Keratinocyte (primary cell): ENCODE measurements around the gene GSN. TPM values are rescaled to one million over a fixed set of nuclear protein-coding genes. Genes with fewer than 3 reads are reported as not detected.

Experiments used
- DNase-seq: peaks from one replicate; pipeline ENCODE4 v3.0.0-alpha.2; 2011; ENCODE audit warnings: low read depth, missing footprints, low spot score
- FAIRE-seq: peaks from 2 replicates; lab custom pipeline; 2011; peaks lifted over from hg19 to GRCh38; lab: Jason Lieb, UNC
- H2AFZ ChIP-seq: 2 replicates; pipeline ENCODE4 v1.6.0; 2012; ENCODE audit warnings: low read length, control low read depth, inconsistent platforms; ENCODE audit not compliant: control insufficient read depth
- H3K27ac ChIP-seq: 2 replicates; pipeline ENCODE4 v1.5.1; 2011; ENCODE audit warnings: low read length; ENCODE audit not compliant: control insufficient read depth, insufficient read depth
- H3K27me3 ChIP-seq: 3 replicates; pipeline ENCODE4 v1.6.0; 2011; ENCODE audit warnings: low read length; ENCODE audit not compliant: control insufficient read depth, insufficient read depth; ENCODE audit errors: extremely low read depth
- H3K36me3 ChIP-seq, 2 experiments: 2 replicates in 1 of 2; 3 replicates in 1 of 2; pipeline ENCODE4 v1.5.1; 2011; ENCODE audit warnings: low read length in 2 of 2, mild to moderate bottlenecking in 1 of 2; ENCODE audit not compliant: control insufficient read depth in 2 of 2, insufficient read depth in 2 of 2; ENCODE audit errors: extremely low read depth in 1 of 2
- H3K4me1 ChIP-seq: 3 replicates; pipeline ENCODE4 v1.5.1; 2011; ENCODE audit warnings: low read length; ENCODE audit not compliant: control insufficient read depth, insufficient read depth; ENCODE audit errors: extremely low read depth
- H3K4me2 ChIP-seq: 3 replicates; pipeline ENCODE4 v1.6.0; 2011; ENCODE audit warnings: low read depth, low read length; ENCODE audit not compliant: control insufficient read depth, insufficient read depth; ENCODE audit errors: extremely low read depth
- H3K4me3 ChIP-seq, 3 experiments: fragments of 200-600 bp in 1 of 3; sonication (generic) in 1 of 3; 2 replicates in 2 of 3; 3 replicates in 1 of 3; pipeline ENCODE4 v1.5.1; 2011 to 2016; ENCODE audit warnings: low read length in 3 of 3, mild to moderate bottlenecking in 3 of 3, control low read depth in 2 of 3, inconsistent platforms in 1 of 3, low read depth in 1 of 3, mixed read lengths in 1 of 3, mixed run types in 1 of 3, moderate library complexity in 1 of 3; ENCODE audit not compliant: control insufficient read depth in 2 of 3, insufficient read depth in 2 of 3; ENCODE audit errors: extremely low read depth in 1 of 3
- H3K79me2 ChIP-seq: 2 replicates; pipeline ENCODE4 v1.6.0; 2012; ENCODE audit warnings: low read length; ENCODE audit not compliant: control insufficient read depth, insufficient read depth
- H3K9ac ChIP-seq: 3 replicates; pipeline ENCODE4 v1.6.0; 2011; ENCODE audit warnings: low read length; ENCODE audit not compliant: control insufficient read depth, insufficient read depth; ENCODE audit errors: extremely low read depth
- H3K9me1 ChIP-seq: 3 replicates; pipeline ENCODE4 v1.6.0; 2011; ENCODE audit warnings: low read length; ENCODE audit not compliant: control insufficient read depth, insufficient read depth; ENCODE audit errors: extremely low read depth
- H3K9me3 ChIP-seq: 2 replicates; pipeline ENCODE4 v1.5.1; 2012; ENCODE audit warnings: low read depth, low read length; ENCODE audit not compliant: control insufficient read depth
- H4K20me1 ChIP-seq: 3 replicates; pipeline ENCODE4 v1.6.0; 2011; ENCODE audit warnings: low read length; ENCODE audit not compliant: control insufficient read depth, insufficient read depth; ENCODE audit errors: extremely low read depth
- CTCF ChIP-seq, 3 experiments: IDR thresholded peaks in 1 of 3; conservative IDR thresholded peaks in 1 of 3; optimal IDR thresholded peaks in 1 of 3; 2 replicates in 2 of 3; 3 replicates in 1 of 3; pipeline versions ENCODE3 to v1.5.1; 2011; ENCODE audit warnings: low read length in 3 of 3, mild to moderate bottlenecking in 3 of 3, moderate library complexity in 2 of 3, control low read depth in 1 of 3, inconsistent platforms in 1 of 3; ENCODE audit not compliant: insufficient read depth in 2 of 3; ENCODE audit errors: extremely low read depth in 1 of 3
- EZH2 ChIP-seq: IDR thresholded peaks from one replicate; pipeline ENCODE4 v1.6.1; 2012; ENCODE audit warnings: inconsistent platforms, mild to moderate bottlenecking, low read length, moderate library complexity
- dilution Hi-C: fragments of 300-500 bp; cut with MboI; formaldehyde crosslinking; loops from one replicate; pipeline ENCODE4 v1.7.0; 2020; ENCODE audit warnings: low sequenced_read_pairs; ENCODE audit not compliant: extremely low pct_ligation_motif_present
- polyA plus RNA-seq, 5 experiments: library from polyadenylated mRNA; depleted of rRNA in 3 of 5; stranded (reverse) in 3 of 5; stranded (forward) in 1 of 5; unstranded in 1 of 5; fragments of >200 nt; gene quantifications; 1 replicate in 1 of 5; 2 replicates in 3 of 5; 3 replicates in 1 of 5; pipeline versions ENCODE4 v1.2.1 to v1.2.3, GENCODE V29; 2011 to 2012; ENCODE audit warnings: missing spikeins in 2 of 5, low read depth in 1 of 5, low replicate concordance in 1 of 5

GSN gene
- polyA plus RNA-seq, 1 donor (not counting 4 experiments of a cell fraction or from before 2014, with no cell fraction given) = 166 TPM

GRCh38 chr9:121350993-121351561 lies 83.1 kb downstream of the GSN start:
- DNase-seq (no peak), FAIRE-seq (peak; percentile 53)
- Histone ChIP-seq H3K9ac (no peak overlapping the region), H3K27me3 (no peaks in the 10 kb centered on the region), H2AFZ (no peak overlapping the region), H3K36me3 (peaks cover 7 to 47% of the 10 kb centered on the region in 2 experiments), H3K4me3 (no peak overlapping the region), H3K27ac (no peak overlapping the region), H3K9me1 (no peaks in the 10 kb centered on the region), H3K9me3 (no peaks in the 10 kb centered on the region), H3K4me2 (no peak overlapping the region), H4K20me1 (no peaks in the 10 kb centered on the region), H3K79me2 (no peaks in the 10 kb centered on the region), H3K4me1 (peaks cover 13% of the 10 kb centered on the region)
- dilution Hi-C loops = no loop called here
- TF ChIP-seq CTCF (optimal IDR thresholded peaks at IDR 0.05 in 1 of 3, IDR thresholded peaks at IDR 0.05 in 1 of 3, conservative IDR thresholded peaks at IDR 0.05 in 1 of 3; ENCODE audit: extremely low read depth in 1 of 3, insufficient read depth in 2 of 3, low read length in 3 of 3) (no peak), EZH2 (no peak)

- TF ChIP-seq EZH2 (no peak), CTCF (optimal IDR thresholded peaks at IDR 0.05 in 1 of 3, IDR thresholded peaks at IDR 0.05 in 1 of 3, conservative IDR thresholded peaks at IDR 0.05 in 1 of 3; ENCODE audit: extremely low read depth in 1 of 3, insufficient read depth in 2 of 3, low read length in 3 of 3) (no peak)
- Histone ChIP-seq H3K27me3 (no peaks in the 10 kb centered on the region), H3K36me3 (peaks cover 3 to 30% of the 10 kb centered on the region in 2 experiments), H3K4me2 (no peak overlapping the region), H3K9me1 (no peaks in the 10 kb centered on the region), H3K9me3 (no peaks in the 10 kb centered on the region), H3K79me2 (peaks cover 6% of the 10 kb centered on the region), H2AFZ (no peak overlapping the region), H3K4me1 (peaks cover 25% of the 10 kb centered on the region), H3K9ac (no peak overlapping the region), H3K27ac (no peak overlapping the region), H4K20me1 (no peaks in the 10 kb centered on the region), H3K4me3 (no peak overlapping the region)
- dilution Hi-C loops = no loop called here
- FAIRE-seq = no peak
- no peak for DNase-seq
Observed at GRCh38 chr9:121353241-121354061, 85.5 kb downstream of the GSN start.
